K562 (cell line): ENCODE data around the gene DNAJB4. TPM values are rescaled to one million over a fixed set of nuclear protein-coding genes. Genes with fewer than 3 reads are reported as not detected.

Experiments used
- CAMTA2 ChIP-seq: fragments of 250-450 bp; sonication (Bioruptor Pico); conservative IDR thresholded peaks from 2 replicates; pipeline ENCODE4 v1.5.1; 2022
- CHD1 ChIP-seq: fragments of 200-600 bp; sonication (generic); IDR thresholded peaks from one replicate; pipeline ENCODE4 v1.6.1; 2012; ENCODE audit warnings: mild to moderate bottlenecking, moderate library complexity, low read length, inconsistent platforms
- DIDO1 ChIP-seq: fragments of 450-650 bp; IDR thresholded peaks from 2 replicates; pipeline ENCODE4 v1.6.1; 2016; ENCODE audit warnings: low read depth, missing biosample characterization, missing genetic modification characterization
- EWSR1 ChIP-seq: fragments of 450-650 bp; IDR thresholded peaks from 2 replicates; pipeline ENCODE4 v1.6.1; 2018; ENCODE audit warnings: borderline replicate concordance, mild to moderate bottlenecking, low read depth, moderate library complexity; ENCODE audit not compliant: partially characterized antibody
- EZH2 ChIP-seq: IDR thresholded peaks from 2 replicates; pipeline ENCODE4 v1.6.1; 2012; ENCODE audit warnings: low read depth, mild to moderate bottlenecking, inconsistent platforms, low read length, borderline replicate concordance
- HOMEZ ChIP-seq: fragments of 250-450 bp; sonication (Bioruptor Pico); IDR thresholded peaks from 2 replicates; pipeline ENCODE4 v1.4.0; 2020; ENCODE audit warnings: mild to moderate bottlenecking, moderate library complexity
- KDM1A ChIP-seq, 2 experiments: fragments of 450-650 bp; IDR thresholded peaks; 2 replicates each; pipeline ENCODE4 v1.6.1; 2016; ENCODE audit warnings: mild to moderate bottlenecking in 2 of 2
- LARP7 ChIP-seq: fragments of 450-650 bp; IDR thresholded peaks from 2 replicates; pipeline ENCODE4 v1.6.1; 2016
- MAFK ChIP-seq: IDR thresholded peaks from 2 replicates; pipeline ENCODE4 v1.6.1; 2011; ENCODE audit warnings: low read length, improper control_type of control experiment
- MIER1 ChIP-seq: fragments of 450-650 bp; IDR thresholded peaks from 2 replicates; pipeline ENCODE4 v1.6.1; 2016; ENCODE audit warnings: antibody characterized with exemption, mild to moderate bottlenecking, low read depth
- NFE2L1 ChIP-seq: fragments of 450-650 bp; IDR thresholded peaks from 2 replicates; pipeline ENCODE4 v1.6.1; 2016; ENCODE audit warnings: missing genetic modification characterization, low read depth, mild to moderate bottlenecking, missing compliant biosample characterization, moderate library complexity, borderline replicate concordance
- POLR2AphosphoS2 ChIP-seq: IDR thresholded peaks from 2 replicates; pipeline ENCODE4 v1.6.1; 2012; ENCODE audit warnings: low read length, improper control_type of control experiment
- SNIP1 ChIP-seq: fragments of 450-650 bp; IDR thresholded peaks from 2 replicates; pipeline ENCODE4 v1.7.1; 2017; ENCODE audit warnings: low read depth, mild to moderate bottlenecking
- TBP ChIP-seq: optimal IDR thresholded peaks from 2 replicates; pipeline ENCODE3; 2011; ENCODE audit warnings: low read depth, low read length, improper control_type of control experiment
- ZEB2 ChIP-seq: fragments of 450-650 bp; IDR thresholded peaks from 2 replicates; pipeline ENCODE4 v1.6.1; 2016
- ZFP1 ChIP-seq: fragments of 450-650 bp; formaldehyde crosslinking; IDR thresholded peaks from 2 replicates; pipeline ENCODE4 v1.4.0; 2020; ENCODE audit warnings: mild to moderate bottlenecking, mixed read lengths
- ZNF197 ChIP-seq: fragments of 200-800 bp; sonication (Bioruptor generic); IDR thresholded peaks from 2 replicates; pipeline ENCODE4 v1.6.1; 2016; ENCODE audit warnings: low read depth, missing genetic modification characterization, missing compliant biosample characterization
- ZNF212 ChIP-seq: fragments of 450-650 bp; formaldehyde crosslinking; IDR thresholded peaks from 2 replicates; pipeline ENCODE4 v1.4.0; 2020; ENCODE audit warnings: mild to moderate bottlenecking
- ZNF583 ChIP-seq: fragments of 250-450 bp; sonication (Bioruptor Pico); IDR thresholded peaks from 2 replicates; pipeline ENCODE4 v1.4.0; 2020
- ZNF589 ChIP-seq: fragments of 200-800 bp; sonication (Bioruptor generic); IDR thresholded peaks from 2 replicates; pipeline ENCODE4 v1.6.1; 2016; ENCODE audit warnings: low read depth, missing genetic modification characterization, missing compliant biosample characterization
- ZNF766 ChIP-seq: fragments of 200-800 bp; sonication (Bioruptor generic); conservative IDR thresholded peaks from 2 replicates; pipeline ENCODE4 v1.6.1; 2016; ENCODE audit warnings: missing genetic modification characterization, missing compliant biosample characterization
- polyA plus RNA-seq, 8 experiments: library from polyadenylated mRNA; depleted of rRNA in 4 of 8; stranded (reverse) in 5 of 8; unstranded in 3 of 8; fragments of >200 nt; fragmentation: Nextera tagmentation in 2 of 8; fragmentation: Illumina TruSeq in 1 of 8; extraction: Ambion mirVana in 2 of 8; extraction: Trizol in 1 of 8; gene quantifications; 2 replicates each; pipeline versions ENCODE4 v1.2.1 to v1.2.3, GENCODE V29; 2011 to 2014; ENCODE audit warnings: inconsistent platforms in 1 of 8, missing spikeins in 1 of 8
- total RNA-seq, 7 experiments: library from RNA; depleted of rRNA in 6 of 7; stranded (reverse); fragments of >200 nt in 6 of 7; fragmentation: Illumina TruSeq in 2 of 7; extraction: Trizol in 2 of 7; gene quantifications; 2 replicates each; pipeline versions ENCODE4 v1.2.1 to v1.2.3, GENCODE V29; 2011 to 2021; ENCODE audit warnings: low replicate concordance in 1 of 7
- TF ChIP-seq, protein P1 (sequence below), 3 experiments: fragments of 200-800 bp in 1 of 3; sonication (Bioruptor generic) in 1 of 3; sonication (generic) in 1 of 3; formaldehyde crosslinking in 1 of 3; IDR thresholded peaks; 2 replicates each; pipeline versions ENCODE4 v1.6.1 to v1.8.0; 2016 to 2022; ENCODE audit warnings: mild to moderate bottlenecking in 2 of 3, missing compliant biosample characterization in 2 of 3, missing genetic modification characterization in 2 of 3, missing genetic modification reagents in 1 of 3
- TF ChIP-seq, protein P2 (sequence below): fragments of 250-450 bp; sonication (Bioruptor Pico); IDR thresholded peaks from 2 replicates; pipeline ENCODE4 v1.8.0; 2022; ENCODE audit warnings: inconsistent platforms
- TF ChIP-seq, protein P3 (sequence below): IDR thresholded peaks from 2 replicates; pipeline ENCODE4 v1.6.1; 2012; ENCODE audit warnings: low read depth, low read length, improper control_type of control experiment, borderline replicate concordance

DNAJB4 gene
- total and polyA plus RNA-seq, 9 of the 15 experiments (the other 6 are each of a cell fraction or from before 2014, with no cell fraction given) = 8.5 to 27.7 (median 19.8) TPM

DNA sequence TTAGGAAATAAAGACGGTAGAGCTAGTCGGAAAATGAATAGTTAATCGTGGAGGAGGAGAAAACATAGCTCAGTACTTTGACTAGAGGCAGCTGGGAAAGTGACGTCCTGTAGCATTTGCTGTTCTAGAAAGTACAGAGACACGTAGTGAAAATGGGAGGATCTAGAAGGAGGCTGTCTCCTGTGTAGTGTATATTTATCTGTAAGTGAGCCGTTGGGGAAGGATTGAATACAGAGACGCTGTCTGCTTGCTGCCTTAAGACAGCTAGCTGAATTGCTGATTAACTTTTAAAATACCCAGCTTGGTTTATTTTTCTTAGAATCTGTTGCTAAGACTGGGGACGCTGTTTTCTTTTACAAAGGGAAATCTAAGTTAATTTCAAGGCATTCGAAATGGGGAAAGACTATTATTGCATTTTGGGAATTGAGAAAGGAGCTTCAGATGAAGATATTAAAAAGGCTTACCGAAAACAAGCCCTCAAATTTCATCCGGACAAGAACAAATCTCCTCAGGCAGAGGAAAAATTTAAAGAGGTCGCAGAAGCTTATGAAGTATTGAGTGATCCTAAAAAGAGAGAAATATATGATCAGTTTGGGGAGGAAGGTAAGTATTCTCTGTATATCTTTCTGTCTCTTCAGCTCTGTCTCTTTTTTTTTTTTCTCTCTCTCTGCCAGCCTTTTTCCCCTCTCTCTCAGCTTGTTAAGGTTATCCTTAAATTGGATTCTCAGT is at the start of gene DNAJB4 (continued):
- no peak for TF ChIP-seq ZEB2
- no peak for TF ChIP-seq TBP
- no peak for TF ChIP-seq ZNF766 (CRISPR knock-in tag)
- TF ChIP-seq POLR2AphosphoS2 = no peak
- no peak for TF ChIP-seq MAFK
- TF ChIP-seq LARP7 = peak; percentile 69; the same call in 1 of the 2 replicates
- TF ChIP-seq DIDO1 (tag) = no peak
- TF ChIP-seq ZNF212 = 0 out of 2 replicates have a peak, but pooled peaks have one; percentile 35
- TF ChIP-seq, protein P1, sequence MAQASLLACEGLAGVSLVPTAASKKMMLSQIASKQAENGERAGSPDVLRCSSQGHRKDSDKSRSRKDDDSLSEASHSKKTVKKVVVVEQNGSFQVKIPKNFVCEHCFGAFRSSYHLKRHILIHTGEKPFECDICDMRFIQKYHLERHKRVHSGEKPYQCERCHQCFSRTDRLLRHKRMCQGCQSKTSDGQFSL (CRISPR knock-in tag; IDR thresholded peaks at IDR 0.05) = no peak
- TF ChIP-seq, protein P1 (tag; IDR thresholded peaks at IDR 0.05) = no peak
- TF ChIP-seq ZNF197 (CRISPR knock-in tag) = no peak
- TF ChIP-seq CHD1 = peak; percentile 87
- no peak for TF ChIP-seq CAMTA2 (CRISPR knock-in tag)
- TF ChIP-seq EZH2 = no peak
- no peak for TF ChIP-seq ZNF583 (CRISPR knock-in tag)
- no peak for TF ChIP-seq MIER1
- TF ChIP-seq, protein P2, sequence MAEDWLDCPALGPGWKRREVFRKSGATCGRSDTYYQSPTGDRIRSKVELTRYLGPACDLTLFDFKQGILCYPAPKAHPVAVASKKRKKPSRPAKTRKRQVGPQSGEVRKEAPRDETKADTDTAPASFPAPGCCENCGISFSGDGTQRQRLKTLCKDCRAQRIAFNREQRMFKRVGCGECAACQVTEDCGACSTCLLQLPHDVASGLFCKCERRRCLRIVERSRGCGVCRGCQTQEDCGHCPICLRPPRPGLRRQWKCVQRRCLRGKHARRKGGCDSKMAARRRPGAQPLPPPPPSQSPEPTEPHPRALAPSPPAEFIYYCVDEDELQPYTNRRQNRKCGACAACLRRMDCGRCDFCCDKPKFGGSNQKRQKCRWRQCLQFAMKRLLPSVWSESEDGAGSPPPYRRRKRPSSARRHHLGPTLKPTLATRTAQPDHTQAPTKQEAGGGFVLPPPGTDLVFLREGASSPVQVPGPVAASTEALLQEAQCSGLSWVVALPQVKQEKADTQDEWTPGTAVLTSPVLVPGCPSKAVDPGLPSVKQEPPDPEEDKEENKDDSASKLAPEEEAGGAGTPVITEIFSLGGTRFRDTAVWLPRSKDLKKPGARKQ (CRISPR knock-in tag) = no peak
- no peak for TF ChIP-seq NFE2L1 (tag)
- TF ChIP-seq KDM1A (IDR thresholded peaks at IDR 0.05) = no peak
- no peak for TF ChIP-seq ZFP1
- peak; percentile 14; the same call in 1 of the 2 replicates for TF ChIP-seq ZNF589 (CRISPR knock-in tag)
- no peak for TF ChIP-seq EWSR1
- 0 out of 2 replicates have a peak, but pooled peaks have one; percentile 6 for TF ChIP-seq SNIP1
- TF ChIP-seq, protein P3, sequence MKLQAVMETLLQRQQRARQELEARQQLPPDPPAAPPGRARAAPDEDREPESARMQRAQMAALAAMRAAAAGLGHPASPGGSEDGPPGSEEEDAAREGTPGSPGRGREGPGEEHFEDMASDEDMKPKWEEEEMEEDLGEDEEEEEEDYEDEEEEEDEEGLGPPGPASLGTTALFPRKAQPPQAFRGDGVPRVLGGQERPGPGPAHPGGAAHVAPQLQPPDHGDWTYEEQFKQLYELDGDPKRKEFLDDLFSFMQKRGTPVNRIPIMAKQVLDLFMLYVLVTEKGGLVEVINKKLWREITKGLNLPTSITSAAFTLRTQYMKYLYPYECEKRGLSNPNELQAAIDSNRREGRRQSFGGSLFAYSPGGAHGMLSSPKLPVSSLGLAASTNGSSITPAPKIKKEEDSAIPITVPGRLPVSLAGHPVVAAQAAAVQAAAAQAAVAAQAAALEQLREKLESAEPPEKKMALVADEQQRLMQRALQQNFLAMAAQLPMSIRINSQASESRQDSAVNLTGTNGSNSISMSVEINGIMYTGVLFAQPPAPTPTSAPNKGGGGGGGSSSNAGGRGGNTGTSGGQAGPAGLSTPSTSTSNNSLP = 0 out of 2 replicates have a peak, but pooled peaks have one; percentile 5
- no peak for TF ChIP-seq HOMEZ (CRISPR knock-in tag)
